Endothelial cell of umbilical vein (primary cell): Measurements from ENCODE around the gene CPO.

Experiments used
- CTCF ChIP-seq, 2 donors: IDR thresholded peaks; 1 replicate in 1 of 2; 2 replicates in 1 of 2; pipeline ENCODE4 v1.5.1; 2011; ENCODE audit warnings: low read length in 2 of 2, mild to moderate bottlenecking in 2 of 2, moderate library complexity in 2 of 2, control low read depth in 1 of 2, inconsistent platforms in 1 of 2, low read depth in 1 of 2; ENCODE audit not compliant: insufficient read depth in 1 of 2; ENCODE audit errors: extremely low read depth in 1 of 2
- GATA2 ChIP-seq: IDR thresholded peaks from 2 replicates; pipeline ENCODE4 v1.7.0; 2011; ENCODE audit warnings: low read depth, mild to moderate bottlenecking, moderate library complexity, mixed read lengths, low read length; ENCODE audit not compliant: insufficient read length, insufficient read depth
- JUN ChIP-seq: IDR thresholded peaks from 2 replicates; pipeline ENCODE4 v1.6.1; 2011; ENCODE audit warnings: borderline replicate concordance, low read depth; ENCODE audit not compliant: insufficient read length, insufficient read depth
- MYC ChIP-seq: IDR thresholded peaks from one replicate; pipeline ENCODE4 v1.6.1; 2011; ENCODE audit warnings: mild to moderate bottlenecking, low read depth, low read length
- POLR2AphosphoS5 ChIP-seq: IDR thresholded peaks from 2 replicates; pipeline ENCODE4 v1.6.1; 2012; ENCODE audit warnings: low read depth, mild to moderate bottlenecking, control low read depth, low read length, moderate library complexity; ENCODE audit not compliant: insufficient read depth

- TF ChIP-seq POLR2AphosphoS5 (no peak), CTCF (IDR thresholded peaks at IDR 0.05; ENCODE audit: extremely low read depth in 1 of 2, insufficient read depth in 1 of 2, low read depth in 1 of 2, low read length in 2 of 2) (no peak), GATA2 (no peak), MYC (no peak), JUN (no peak)
Observed at GRCh38 chr2:206979922-206980321, 40.6 kb downstream of the CPO start.
